Memory B cell (primary cell): ENCODE results near the gene PLXDC1.
A peak's percentile ranks its signal among the peaks of the same experiment; 100 is the strongest.

Source experiments
- ATAC-seq: fragments of 150-1000 bp; cut with Tn5 transposase; 2 replicates; pipeline ENCODE4 v1.10.0; 2021; ENCODE audit warnings: low read depth, mild to moderate bottlenecking, moderate library complexity
- DNase-seq, 2 donors: peaks; one replicate each; pipeline ENCODE4 v3.0.0; 2022; ENCODE audit warnings: low spot score in 2 of 2
- H3K27ac Mint-ChIP-seq: one replicate; pipeline ENCODE4 v1.8.0; 2022; ENCODE audit warnings: mild to moderate bottlenecking, moderate library complexity, mixed read lengths
- H3K27me3 Mint-ChIP-seq: one replicate; pipeline ENCODE4 v1.8.0; 2022; ENCODE audit warnings: mixed read lengths
- H3K36me3 Mint-ChIP-seq: one replicate; pipeline ENCODE4 v1.8.0; 2022; ENCODE audit warnings: mild to moderate bottlenecking, mixed read lengths
- H3K4me1 Mint-ChIP-seq: one replicate; pipeline ENCODE4 v1.8.0; 2022; ENCODE audit warnings: mixed read lengths
- H3K4me3 Mint-ChIP-seq: one replicate; pipeline ENCODE4 v1.8.0; 2022; ENCODE audit warnings: mild to moderate bottlenecking, moderate library complexity, mixed read lengths
- H3K9me3 Mint-ChIP-seq: one replicate; pipeline ENCODE4 v1.8.0; 2022; ENCODE audit warnings: mixed read lengths

Gene PLXDC1

GRCh38 chr17:39097537-39097936 is 53.9 kb downstream of the PLXDC1 start:
- Mint-ChIP-seq H3K4me1 (peaks cover 38% of the 10 kb centered on the region), H3K27me3 (peaks cover 13% of the 10 kb centered on the region), H3K27ac (no peak overlapping the region), H3K36me3 (no peaks in the 10 kb centered on the region), H3K4me3 (no peak overlapping the region), H3K9me3 (no peaks in the 10 kb centered on the region)
- DNase-seq (no peak), ATAC-seq (no peak)

GRCh38 chr17:39097150-39097519 is 54.3 kb downstream of the PLXDC1 start:
- Mint-ChIP-seq H3K4me3 (no peak overlapping the region), H3K9me3 (no peaks in the 10 kb centered on the region), H3K27ac (no peak overlapping the region), H3K36me3 (no peaks in the 10 kb centered on the region), H3K4me1 (peaks cover 39% of the 10 kb centered on the region), H3K27me3 (peaks cover 13% of the 10 kb centered on the region)
- ATAC-seq (no peak), DNase-seq (no peak)

- H3K9me3 Mint-ChIP-seq = no peaks in the 10 kb centered on the region
- H3K27ac Mint-ChIP-seq = no peak overlapping the region
- ATAC-seq (peak; percentile 62), DNase-seq (no peak)
- H3K27me3 Mint-ChIP-seq = peaks cover 13% of the 10 kb centered on the region
- H3K4me3 Mint-ChIP-seq = peak overlapping the region; percentile 25
- peaks cover 38% of the 10 kb centered on the region for H3K4me1 Mint-ChIP-seq
- H3K36me3 Mint-ChIP-seq = no peaks in the 10 kb centered on the region
These were observed 54.8 kb downstream of the PLXDC1 start for GRCh38 chr17:39096508-39097149.

GRCh38 chr17:39095309-39095686 is 56.1 kb downstream of the PLXDC1 start:
- Mint-ChIP-seq H3K27me3 (peaks cover 11% of the 10 kb centered on the region), H3K4me3 (no peak overlapping the region), H3K9me3 (no peaks in the 10 kb centered on the region), H3K27ac (no peak overlapping the region), H3K4me1 (peaks cover 37% of the 10 kb centered on the region), H3K36me3 (no peaks in the 10 kb centered on the region)
- DNase-seq = no peak
- ATAC-seq = no peak

- Mint-ChIP-seq H3K27ac (no peak overlapping the region), H3K4me3 (no peak overlapping the region), H3K27me3 (peaks cover 11% of the 10 kb centered on the region), H3K4me1 (peaks cover 37% of the 10 kb centered on the region), H3K9me3 (no peaks in the 10 kb centered on the region), H3K36me3 (no peaks in the 10 kb centered on the region)
- no peak for DNase-seq
- ATAC-seq = no peak
These were observed 56.7 kb downstream of the PLXDC1 start for GRCh38 chr17:39094607-39095308.

GRCh38 chr17:39092692-39093230 is 58.7 kb downstream of the PLXDC1 start:
- peaks cover 27% of the 10 kb centered on the region for H3K4me1 Mint-ChIP-seq
- peak; percentile 50 for ATAC-seq

GRCh38 chr17:39090908-39091665 is 60.4 kb downstream of the PLXDC1 start:
- peaks cover 3% of the 10 kb centered on the region for H3K27me3 Mint-ChIP-seq
- no peak overlapping the region for H3K27ac Mint-ChIP-seq
- ATAC-seq = no peak
- no peaks in the 10 kb centered on the region for H3K36me3 Mint-ChIP-seq
- no peaks in the 10 kb centered on the region for H3K9me3 Mint-ChIP-seq
- H3K4me3 Mint-ChIP-seq = no peak overlapping the region
- no peak for DNase-seq
- peaks cover 15% of the 10 kb centered on the region for H3K4me1 Mint-ChIP-seq

More at GRCh38 chr17:39092692-39093230, 58.7 kb downstream of the PLXDC1 start:
- peaks cover 3% of the 10 kb centered on the region for H3K27me3 Mint-ChIP-seq
- no peak for DNase-seq
- H3K4me3 Mint-ChIP-seq = peak overlapping the region; percentile 41
- H3K36me3 Mint-ChIP-seq = no peaks in the 10 kb centered on the region
- no peaks in the 10 kb centered on the region for H3K9me3 Mint-ChIP-seq
- no peak overlapping the region for H3K27ac Mint-ChIP-seq

- H3K36me3 Mint-ChIP-seq = no peaks in the 10 kb centered on the region
- no peak overlapping the region for H3K27ac Mint-ChIP-seq
- H3K9me3 Mint-ChIP-seq = no peaks in the 10 kb centered on the region
- no peak for DNase-seq
- peaks cover 11% of the 10 kb centered on the region for H3K4me1 Mint-ChIP-seq
- H3K4me3 Mint-ChIP-seq = no peak overlapping the region
- ATAC-seq = no peak
- H3K27me3 Mint-ChIP-seq = no peaks in the 10 kb centered on the region
These were observed 61.0 kb downstream of the PLXDC1 start for GRCh38 chr17:39090400-39090799.

- Mint-ChIP-seq H3K27ac (no peak overlapping the region), H3K9me3 (no peaks in the 10 kb centered on the region), H3K27me3 (peaks cover 3% of the 10 kb centered on the region), H3K4me3 (no peak overlapping the region), H3K4me1 (no peaks in the 10 kb centered on the region), H3K36me3 (no peaks in the 10 kb centered on the region)
- ATAC-seq = no peak
- no peak for DNase-seq
These were observed 66.9 kb downstream of the PLXDC1 start for GRCh38 chr17:39084558-39084957.

- ATAC-seq (no peak), DNase-seq (no peak)
- H3K27ac Mint-ChIP-seq = no peak overlapping the region
- no peaks in the 10 kb centered on the region for H3K9me3 Mint-ChIP-seq
- no peaks in the 10 kb centered on the region for H3K36me3 Mint-ChIP-seq
- no peaks in the 10 kb centered on the region for H3K4me1 Mint-ChIP-seq
- H3K4me3 Mint-ChIP-seq = no peak overlapping the region
- H3K27me3 Mint-ChIP-seq = peaks cover 3% of the 10 kb centered on the region
These were observed 68.2 kb downstream of the PLXDC1 start for GRCh38 chr17:39083270-39083669.

GRCh38 chr17:39082482-39082881 is 69.0 kb downstream of the PLXDC1 start:
- no peak overlapping the region for H3K4me3 Mint-ChIP-seq
- ATAC-seq (no peak), DNase-seq (no peak)
- no peaks in the 10 kb centered on the region for H3K4me1 Mint-ChIP-seq
- H3K27ac Mint-ChIP-seq = no peak overlapping the region
- peaks cover 3% of the 10 kb centered on the region for H3K27me3 Mint-ChIP-seq
- H3K36me3 Mint-ChIP-seq = no peaks in the 10 kb centered on the region
- H3K9me3 Mint-ChIP-seq = no peaks in the 10 kb centered on the region

- no peak for ATAC-seq
- H3K4me1 Mint-ChIP-seq = no peaks in the 10 kb centered on the region
These were observed 69.6 kb downstream of the PLXDC1 start for GRCh38 chr17:39081851-39082250.

GRCh38 chr17:39080421-39081078 is 70.9 kb downstream of the PLXDC1 start:
- H3K4me1 Mint-ChIP-seq = no peaks in the 10 kb centered on the region
- no peak for DNase-seq
- H3K9me3 Mint-ChIP-seq = no peaks in the 10 kb centered on the region
- ATAC-seq = no peak
- no peak overlapping the region for H3K27ac Mint-ChIP-seq
- H3K27me3 Mint-ChIP-seq = peaks cover 3% of the 10 kb centered on the region
- no peak overlapping the region for H3K4me3 Mint-ChIP-seq
- H3K36me3 Mint-ChIP-seq = no peaks in the 10 kb centered on the region

More at GRCh38 chr17:39081851-39082250, 69.6 kb downstream of the PLXDC1 start:
- no peaks in the 10 kb centered on the region for H3K36me3 Mint-ChIP-seq
- DNase-seq = no peak
- H3K4me3 Mint-ChIP-seq = no peak overlapping the region
- H3K9me3 Mint-ChIP-seq = no peaks in the 10 kb centered on the region
- H3K27ac Mint-ChIP-seq = no peak overlapping the region
- peaks cover 3% of the 10 kb centered on the region for H3K27me3 Mint-ChIP-seq

GRCh38 chr17:39079836-39080235 is 71.6 kb downstream of the PLXDC1 start:
- ATAC-seq (no peak), DNase-seq (no peak)
- no peak overlapping the region for H3K27ac Mint-ChIP-seq
- no peak overlapping the region for H3K4me3 Mint-ChIP-seq
- no peaks in the 10 kb centered on the region for H3K36me3 Mint-ChIP-seq
- H3K9me3 Mint-ChIP-seq = no peaks in the 10 kb centered on the region
- no peaks in the 10 kb centered on the region for H3K4me1 Mint-ChIP-seq
- peaks cover 5% of the 10 kb centered on the region for H3K27me3 Mint-ChIP-seq
